ENCODE results near the gene KRT78. TPM values are rescaled to one million over a fixed set of nuclear protein-coding genes. Genes with fewer than 3 reads are reported as not detected.
"Not testable (repeated sequence)": the region's sequence is repeated elsewhere in the genome, so short reads cannot be mapped to it uniquely, and the experiment has no call there.

The KRT78 gene, protein sequence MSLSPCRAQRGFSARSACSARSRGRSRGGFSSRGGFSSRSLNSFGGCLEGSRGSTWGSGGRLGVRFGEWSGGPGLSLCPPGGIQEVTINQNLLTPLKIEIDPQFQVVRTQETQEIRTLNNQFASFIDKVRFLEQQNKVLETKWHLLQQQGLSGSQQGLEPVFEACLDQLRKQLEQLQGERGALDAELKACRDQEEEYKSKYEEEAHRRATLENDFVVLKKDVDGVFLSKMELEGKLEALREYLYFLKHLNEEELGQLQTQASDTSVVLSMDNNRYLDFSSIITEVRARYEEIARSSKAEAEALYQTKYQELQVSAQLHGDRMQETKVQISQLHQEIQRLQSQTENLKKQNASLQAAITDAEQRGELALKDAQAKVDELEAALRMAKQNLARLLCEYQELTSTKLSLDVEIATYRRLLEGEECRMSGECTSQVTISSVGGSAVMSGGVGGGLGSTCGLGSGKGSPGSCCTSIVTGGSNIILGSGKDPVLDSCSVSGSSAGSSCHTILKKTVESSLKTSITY
- total RNA-seq, result 291 TPM

GRCh38 chr12:52848661-52849255 lies at the start of gene KRT78:
KRT78 (minus strand) TSS chr12:52848994; CDS start chr12:52848930, 64 bp downstream.
- ATAC-seq, result peak; percentile 55

DNA sequence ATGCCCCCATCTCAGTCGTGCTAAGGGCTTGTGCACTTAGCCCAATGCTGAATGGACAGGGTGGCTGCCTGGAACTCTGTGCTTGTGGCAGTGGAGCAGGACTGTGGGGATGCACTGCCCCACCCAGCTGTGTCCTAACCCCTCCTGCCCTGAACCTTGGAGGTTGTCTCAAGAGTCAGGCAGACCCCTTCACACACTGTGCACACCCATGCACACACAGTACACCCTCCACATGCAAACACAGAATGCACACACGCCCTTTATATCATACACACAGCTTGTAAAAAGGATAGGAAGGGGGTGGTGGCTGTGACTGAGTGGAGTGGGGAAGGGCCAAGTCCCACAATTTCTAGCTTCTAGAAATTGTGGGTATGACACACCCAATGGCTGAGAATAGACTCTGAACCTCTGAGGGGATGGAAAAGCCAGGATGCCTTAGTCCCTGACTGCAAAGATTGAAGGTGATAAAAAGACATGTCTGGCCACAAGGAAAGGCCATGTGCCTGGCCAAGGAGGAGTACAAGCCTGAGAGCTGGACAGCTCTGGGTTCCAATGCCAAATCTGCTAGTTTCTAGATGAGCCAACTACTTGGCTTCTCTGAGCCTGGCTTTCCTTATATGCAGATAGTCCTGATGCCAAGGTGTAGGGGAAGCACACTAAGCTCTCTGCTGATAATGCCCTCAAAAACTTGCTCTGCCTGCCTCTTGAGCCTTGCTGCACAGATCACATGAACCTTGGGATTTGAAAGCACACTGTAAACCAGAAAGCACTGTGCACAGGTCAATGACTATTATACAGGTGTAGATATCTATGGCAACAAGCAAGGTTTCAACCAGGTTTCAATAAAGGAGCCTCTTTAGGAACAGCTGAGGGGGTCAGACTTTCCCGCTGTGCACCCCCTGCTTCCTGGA lies 47.7 kb upstream of the KRT78 start:
- no peak for ATAC-seq

GRCh38 chr12:52895726-52896189 lies 47.0 kb upstream of the KRT78 start:
- peak; percentile 37 for ATAC-seq

GRCh38 chr12:52892974-52893373 lies 44.2 kb upstream of the KRT78 start:
- no peak for ATAC-seq

GRCh38 chr12:52892207-52892852 lies 43.5 kb upstream of the KRT78 start:
- no peak for ATAC-seq

GRCh38 chr12:52891044-52891443 lies 42.2 kb upstream of the KRT78 start:
- no peak for ATAC-seq

DNA sequence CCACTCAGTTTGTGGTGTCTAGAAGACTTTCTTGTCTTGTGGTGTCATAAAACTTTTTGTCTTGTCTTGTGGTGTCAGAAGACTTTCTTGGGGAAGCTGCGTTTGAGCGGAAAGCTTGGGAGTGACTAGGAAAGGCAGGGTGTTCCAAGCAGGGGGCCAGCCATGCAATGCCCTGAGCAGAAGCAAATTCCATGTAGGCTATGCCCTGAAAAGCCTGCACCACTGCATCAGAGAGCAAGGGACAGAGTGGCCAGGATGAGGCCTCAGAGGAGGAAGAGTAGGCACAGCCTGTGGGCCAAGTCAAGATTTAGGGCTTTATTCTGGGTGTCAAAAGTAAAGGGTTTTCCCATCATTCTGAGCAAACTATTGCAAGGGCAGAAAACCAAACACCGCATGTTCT lies 41.6 kb upstream of the KRT78 start:
- ATAC-seq, result no peak

DNA sequence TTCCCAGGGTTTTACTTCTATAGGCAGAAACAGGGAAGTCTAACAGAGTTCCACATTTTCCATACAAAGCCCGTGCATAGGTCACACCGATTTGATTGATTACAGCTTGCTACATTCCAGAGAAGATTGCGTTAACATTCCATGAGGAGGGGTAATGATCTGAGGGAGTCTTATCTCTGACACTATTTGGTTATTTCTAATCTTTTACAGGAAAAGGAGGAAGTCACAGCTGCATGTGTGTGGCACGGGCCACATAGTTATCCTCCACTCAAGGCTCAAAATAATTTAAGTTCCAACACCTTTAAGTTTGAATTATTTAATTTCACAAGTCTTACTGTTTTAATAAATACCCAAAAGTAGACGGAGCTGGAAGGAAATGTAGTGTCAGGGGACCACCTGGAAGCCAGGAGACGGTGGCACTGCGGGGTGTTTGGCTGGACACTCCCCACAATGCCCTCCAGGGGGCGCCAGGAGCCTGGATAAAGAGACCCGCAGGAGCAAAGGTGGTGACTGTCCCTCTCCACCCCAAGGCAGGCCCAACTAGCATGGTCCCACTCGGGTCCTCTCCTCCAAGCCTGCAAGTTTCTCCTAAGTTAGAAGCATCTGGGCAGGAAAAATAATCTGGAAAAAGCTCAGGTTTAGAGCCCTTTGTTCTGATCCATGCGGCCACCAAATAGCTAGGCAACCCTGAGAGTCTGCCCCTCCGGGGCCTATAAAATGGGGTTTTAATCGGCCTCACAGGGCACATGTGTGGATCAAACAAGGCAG lies 35.9 kb upstream of the KRT78 start:
- peak; percentile 73 for ATAC-seq

- ATAC-seq, result not testable (repeated sequence)
Observed at GRCh38 chr12:52880499-52880898, 31.7 kb upstream of the KRT78 start.

DNA sequence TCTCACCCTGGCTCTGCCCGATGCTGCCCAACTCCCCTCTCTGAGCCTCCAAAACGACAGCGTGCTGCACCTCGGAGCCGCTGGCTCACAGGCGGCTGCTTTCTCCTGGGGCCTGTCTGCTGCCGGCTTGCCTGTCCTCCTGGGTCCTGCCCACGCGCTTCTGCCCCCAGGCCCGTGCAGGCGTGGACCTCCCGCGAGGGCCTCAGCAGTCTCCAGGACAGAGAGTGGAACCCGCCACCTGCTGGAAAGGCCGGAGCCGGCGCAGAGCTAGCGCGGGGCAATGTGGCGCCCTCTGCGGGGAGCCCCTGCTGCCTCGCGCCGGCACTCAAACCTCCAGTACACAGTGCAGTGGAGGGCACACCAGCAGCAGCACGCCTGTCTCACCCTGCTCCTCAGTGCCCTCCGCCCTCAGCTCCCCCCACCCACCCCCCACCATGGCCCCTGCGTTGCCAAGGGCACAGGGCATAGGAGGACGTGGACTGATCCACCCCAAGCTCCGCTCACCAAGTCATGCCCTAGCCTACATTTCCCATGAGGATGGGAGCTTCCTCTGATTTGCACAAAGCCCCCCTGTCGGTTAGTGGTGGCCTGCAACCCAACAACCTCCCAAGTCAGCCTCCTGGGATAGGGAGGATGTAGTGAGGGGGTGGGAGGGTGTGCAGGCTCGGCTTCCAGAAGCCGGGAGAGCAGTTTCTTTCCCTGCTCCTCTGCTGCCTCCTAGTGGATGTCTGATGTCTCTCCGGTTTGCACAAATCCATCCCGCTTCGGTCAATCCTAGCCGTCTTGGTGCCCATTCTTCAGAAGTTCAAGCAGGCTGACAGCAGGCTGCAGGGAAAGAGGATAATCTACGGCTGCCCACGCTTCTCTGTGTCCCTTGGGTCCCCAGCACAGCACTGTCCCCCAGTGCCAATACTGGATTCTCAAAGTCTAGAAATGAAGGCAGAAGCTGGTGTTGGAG lies 30.9 kb upstream of the KRT78 start:
- peak; percentile 69 for ATAC-seq

- peak; percentile 12 for ATAC-seq
Observed at GRCh38 chr12:52878507-52879393, 30.0 kb upstream of the KRT78 start.

DNA sequence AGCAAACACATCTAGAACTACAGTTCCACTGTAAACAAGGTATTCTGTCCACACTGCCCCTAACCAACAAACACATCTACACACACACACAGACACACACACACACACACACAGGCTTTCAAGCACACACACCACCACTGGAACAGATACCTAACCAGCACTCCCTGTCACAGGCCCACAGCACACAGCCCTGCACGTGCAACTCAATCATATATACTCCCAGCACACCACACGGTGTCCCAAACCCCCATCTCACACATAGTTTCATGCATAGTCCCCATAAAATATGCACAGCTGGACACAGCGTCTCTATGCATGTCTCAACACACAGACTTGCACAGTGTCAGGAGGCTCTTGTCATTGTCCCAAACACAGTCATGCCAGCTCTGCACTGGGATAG lies 28.4 kb upstream of the KRT78 start:
- ATAC-seq, result no peak

GRCh38 chr12:52876372-52876771 lies 27.6 kb upstream of the KRT78 start:
- peak; percentile 76 for ATAC-seq

- ATAC-seq, result no peak
Observed at GRCh38 chr12:52874573-52875435, 26.0 kb upstream of the KRT78 start.

- ATAC-seq, result peak; percentile 59
Observed at GRCh38 chr12:52873832-52874572, 25.2 kb upstream of the KRT78 start.

DNA sequence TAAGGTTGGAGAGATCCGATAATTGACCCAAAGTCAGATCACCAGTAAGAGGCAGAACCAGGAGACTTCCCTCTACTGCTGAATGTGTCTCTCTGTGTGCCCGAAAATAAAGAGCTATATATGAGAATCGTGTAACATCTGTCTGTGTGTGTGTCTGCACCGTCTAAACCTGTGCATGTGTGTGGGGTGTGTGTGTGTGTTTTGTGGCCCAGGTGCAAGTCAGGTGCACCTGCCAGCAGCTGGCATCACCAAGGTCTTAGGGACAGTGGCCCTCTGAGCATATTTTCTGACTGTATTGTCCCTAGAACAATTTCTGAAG lies 24.7 kb upstream of the KRT78 start:
- ATAC-seq, result no peak

DNA sequence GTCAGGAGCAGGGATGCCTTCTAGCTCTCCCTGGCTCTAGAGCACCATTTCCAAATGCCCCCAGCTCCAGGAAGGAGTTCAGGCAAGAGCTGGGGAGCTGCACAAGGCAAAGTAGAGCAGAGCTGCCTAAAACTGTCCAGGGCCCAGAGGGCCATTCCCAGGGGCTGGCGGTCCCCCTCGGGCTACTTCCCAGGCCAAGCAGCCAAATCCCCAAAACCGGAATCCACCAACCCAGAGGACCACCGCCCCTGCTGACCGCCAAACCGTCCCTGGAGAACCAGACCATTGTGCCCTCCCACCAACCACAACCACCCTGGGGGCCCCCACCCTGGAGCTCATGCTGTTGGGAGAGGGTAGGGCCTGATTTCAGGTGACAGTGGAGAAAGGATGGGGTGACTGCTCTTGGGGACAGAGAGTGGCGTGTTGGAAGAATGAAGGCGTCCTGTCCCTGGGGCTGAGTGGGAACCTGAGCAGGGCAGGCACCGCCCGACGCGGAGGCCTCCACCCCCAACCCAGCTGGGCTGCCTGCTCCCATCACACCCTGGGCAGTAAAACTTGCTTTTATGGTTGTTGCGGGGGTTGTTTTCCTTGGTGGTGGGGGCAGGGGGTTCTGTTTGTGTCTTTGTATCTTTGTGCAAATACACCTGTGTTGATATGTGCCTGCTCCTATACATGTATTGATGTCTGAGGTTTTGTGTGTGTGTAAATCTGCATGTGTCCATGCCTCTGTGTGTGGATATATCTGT lies 24.0 kb upstream of the KRT78 start:
- ATAC-seq, result no peak
